HG03095 (cell line): ENCODE results near the gene MKLN1.
"Not testable (repeated sequence)": the region's sequence is repeated elsewhere in the genome, so short reads cannot be mapped to it uniquely, and the experiment has no call there.

ENCODE experiments used
- ATAC-seq: cut with Tn5 transposase; IDR thresholded peaks from one replicate; pipeline ENCODE4 v1.9.1; 2021; ENCODE audit warnings: moderate library complexity; ENCODE audit not compliant: unreplicated experiment

Gene MKLN1

GRCh38 chr7:131327626-131328376, at the start of gene MKLN1:
TSS of gene MKLN1 (plus strand) at chr7:131327876. CDS start at chr7:131327900, 24 bp downstream.
- ATAC-seq: peak; percentile 90

DNA sequence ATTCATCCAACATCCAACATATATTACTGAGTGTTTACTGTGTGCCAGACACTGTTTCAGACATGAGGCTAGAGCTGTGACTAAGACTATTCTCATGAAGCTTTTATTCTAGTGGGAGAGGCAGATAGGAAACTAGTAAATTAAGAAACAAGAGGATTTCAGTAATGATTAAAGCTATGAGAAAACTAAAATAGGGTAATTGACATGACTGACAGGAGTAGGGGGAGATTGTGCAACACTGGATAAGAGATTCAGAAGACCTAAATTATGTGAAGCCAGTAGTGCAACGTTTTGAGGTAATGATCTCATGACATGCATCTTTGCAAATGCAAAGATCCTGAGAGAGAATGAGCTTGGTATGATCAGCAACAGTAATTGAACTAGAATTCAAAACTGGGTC, 48.6 kb upstream of the MKLN1 start:
- ATAC-seq: no peak

DNA sequence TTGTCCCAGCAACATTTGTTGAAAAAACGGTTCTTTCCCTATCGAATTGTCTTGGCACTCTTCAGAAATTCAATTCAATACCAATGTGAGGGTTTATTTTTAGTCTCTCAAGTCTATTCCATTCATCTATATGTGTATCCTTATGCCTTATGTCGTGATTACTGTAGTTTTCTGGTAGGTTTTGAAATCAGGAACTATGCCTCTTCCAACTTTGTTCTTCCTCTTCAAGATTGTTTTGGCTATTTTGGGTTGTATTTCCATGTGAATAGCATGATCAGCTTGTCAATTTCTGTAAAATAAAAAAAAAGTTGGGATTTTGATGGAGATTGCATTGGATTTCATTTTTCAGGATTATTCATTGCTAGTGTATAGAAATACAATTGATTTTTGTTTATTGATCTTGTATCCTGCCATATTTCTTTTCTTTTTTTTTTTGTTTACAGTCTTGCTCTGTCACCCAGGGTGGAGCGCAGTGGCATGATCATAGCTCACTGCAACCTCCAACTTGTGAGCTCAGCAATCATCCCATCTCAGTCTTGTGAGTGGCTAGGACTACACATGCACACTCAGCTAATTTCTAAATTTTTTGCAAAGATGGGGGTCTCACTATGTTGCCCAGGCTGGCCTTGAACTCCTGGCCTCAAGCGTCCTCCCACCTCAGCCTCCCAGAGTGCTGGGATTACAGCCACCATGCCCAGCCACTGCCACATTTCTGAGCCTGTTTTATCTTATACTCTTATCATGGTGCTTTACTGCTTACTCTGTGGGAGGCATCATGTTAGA, 46.2 kb upstream of the MKLN1 start:
- ATAC-seq: no peak

- ATAC-seq: no peak
Measured at GRCh38 chr7:131284702-131285419, 42.8 kb upstream of the MKLN1 start.

DNA sequence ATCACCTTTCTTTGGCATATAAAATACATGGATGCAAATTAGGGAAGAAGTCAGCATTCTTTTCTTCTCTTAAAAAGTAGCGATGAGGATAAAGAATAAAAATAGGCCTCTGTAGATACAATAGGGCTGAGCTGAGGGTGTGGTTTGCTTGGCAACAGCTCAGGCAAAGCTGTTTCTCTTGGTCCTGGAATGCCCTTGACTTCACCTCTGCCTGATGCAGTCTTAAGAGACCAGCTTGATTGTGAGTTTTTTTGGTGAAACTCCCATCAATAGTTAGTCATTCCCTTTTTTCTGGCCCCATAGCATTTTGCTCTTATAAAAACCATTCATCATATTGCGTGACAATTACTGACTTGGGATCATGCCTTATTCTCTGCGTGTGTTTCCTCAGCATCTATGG, 42.1 kb upstream of the MKLN1 start:
- ATAC-seq: no peak

GRCh38 chr7:131288450-131288849, 39.2 kb upstream of the MKLN1 start:
- ATAC-seq: no peak

DNA sequence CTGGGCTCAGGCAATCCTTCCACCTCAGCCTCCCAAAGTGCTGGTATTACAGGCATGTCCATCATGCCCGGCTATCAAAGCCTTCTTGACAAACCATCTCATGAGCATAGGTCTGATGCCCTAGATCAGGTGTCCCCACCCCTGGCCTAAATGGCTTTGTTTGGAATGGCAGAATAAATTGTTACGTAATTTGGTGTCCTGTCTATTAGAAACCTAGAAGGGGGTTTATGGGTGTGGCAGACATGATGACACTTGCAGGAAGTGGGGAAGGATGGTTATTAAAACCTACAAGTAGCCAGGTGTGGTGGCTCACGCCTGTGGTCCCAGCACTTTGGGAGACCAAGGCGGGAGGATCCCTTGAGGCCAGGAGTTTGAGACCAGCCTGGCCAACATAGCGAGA, 38.6 kb upstream of the MKLN1 start:
- ATAC-seq: no peak

DNA sequence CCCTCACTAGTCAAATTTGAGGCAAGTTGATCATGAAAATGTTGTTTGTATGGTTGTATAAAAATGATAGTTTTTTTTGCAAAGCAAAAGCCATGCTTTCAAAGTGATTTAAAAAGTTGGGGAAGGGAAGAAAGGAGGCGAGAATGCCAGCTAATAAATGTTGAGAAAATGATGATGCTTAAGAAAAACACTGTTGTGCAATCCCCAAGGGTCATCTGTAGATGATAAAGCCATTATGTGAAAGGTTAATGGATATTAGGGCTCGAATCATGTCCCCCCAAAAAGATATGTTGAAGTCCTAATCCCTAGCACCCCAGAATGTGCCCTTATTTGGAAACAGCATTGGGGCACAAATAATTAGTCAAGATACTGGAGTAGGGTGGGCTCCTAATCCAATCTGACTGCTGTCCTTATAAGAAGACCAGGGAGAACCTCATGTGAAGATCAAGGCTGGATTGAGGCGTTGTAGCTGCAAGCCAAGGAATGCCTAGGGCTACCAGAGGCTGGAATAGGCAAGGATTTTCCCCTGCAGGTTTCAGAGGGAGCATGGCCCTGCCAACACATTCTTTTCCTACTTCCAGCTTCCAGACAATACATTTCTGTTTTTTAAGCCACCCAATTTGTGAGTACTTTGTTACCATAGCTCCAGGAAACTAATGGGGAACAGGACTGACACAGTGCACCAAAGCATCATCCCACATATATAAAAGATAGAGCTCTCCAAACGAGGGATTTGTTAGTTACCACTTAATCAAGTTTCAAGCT, 35.4 kb upstream of the MKLN1 start:
- ATAC-seq: no peak

DNA sequence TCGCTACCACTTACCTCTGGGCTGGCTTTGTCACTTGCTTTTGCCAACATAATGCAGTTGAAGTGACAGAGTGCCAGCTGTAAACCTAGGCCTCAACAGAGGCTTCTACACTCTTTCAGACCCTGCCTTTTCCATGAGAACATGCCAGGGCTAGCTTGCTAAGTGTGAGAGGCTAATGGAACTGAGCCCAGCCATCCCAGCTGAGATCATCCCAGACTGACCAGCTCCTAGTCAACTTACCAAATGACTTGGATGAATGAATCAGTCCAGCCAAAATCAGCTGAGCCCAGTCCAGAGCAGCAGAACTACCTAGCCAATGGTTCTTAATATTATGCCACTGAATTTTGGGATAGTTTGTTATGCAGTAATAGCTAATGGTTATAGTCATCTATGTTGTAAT, 34.7 kb upstream of the MKLN1 start:
- ATAC-seq: no peak

- ATAC-seq: no peak
Measured at GRCh38 chr7:131294553-131294952, 33.1 kb upstream of the MKLN1 start.

GRCh38 chr7:131298608-131298992, 29.1 kb upstream of the MKLN1 start:
- no peak for ATAC-seq

DNA sequence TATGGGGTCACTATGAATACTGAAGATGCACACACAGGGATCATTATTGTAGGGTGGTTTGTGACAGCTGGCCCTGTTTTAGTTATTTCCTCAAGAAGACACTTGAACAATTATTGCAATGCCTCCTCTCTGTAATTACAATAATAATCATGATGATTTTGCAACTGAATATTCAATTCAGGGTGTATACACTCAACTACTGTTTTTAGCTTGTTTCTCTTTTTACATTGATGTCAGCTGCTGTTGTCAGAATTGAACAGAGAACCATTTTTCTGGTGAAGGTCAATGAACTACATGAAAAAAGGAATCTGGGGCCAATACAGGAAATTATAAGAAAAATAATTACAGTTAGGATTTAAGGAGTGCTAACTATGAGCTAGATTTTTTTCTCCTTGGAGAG, 28.6 kb upstream of the MKLN1 start:
- ATAC-seq: no peak

GRCh38 chr7:131300078-131300477, 27.6 kb upstream of the MKLN1 start:
- no peak for ATAC-seq

DNA sequence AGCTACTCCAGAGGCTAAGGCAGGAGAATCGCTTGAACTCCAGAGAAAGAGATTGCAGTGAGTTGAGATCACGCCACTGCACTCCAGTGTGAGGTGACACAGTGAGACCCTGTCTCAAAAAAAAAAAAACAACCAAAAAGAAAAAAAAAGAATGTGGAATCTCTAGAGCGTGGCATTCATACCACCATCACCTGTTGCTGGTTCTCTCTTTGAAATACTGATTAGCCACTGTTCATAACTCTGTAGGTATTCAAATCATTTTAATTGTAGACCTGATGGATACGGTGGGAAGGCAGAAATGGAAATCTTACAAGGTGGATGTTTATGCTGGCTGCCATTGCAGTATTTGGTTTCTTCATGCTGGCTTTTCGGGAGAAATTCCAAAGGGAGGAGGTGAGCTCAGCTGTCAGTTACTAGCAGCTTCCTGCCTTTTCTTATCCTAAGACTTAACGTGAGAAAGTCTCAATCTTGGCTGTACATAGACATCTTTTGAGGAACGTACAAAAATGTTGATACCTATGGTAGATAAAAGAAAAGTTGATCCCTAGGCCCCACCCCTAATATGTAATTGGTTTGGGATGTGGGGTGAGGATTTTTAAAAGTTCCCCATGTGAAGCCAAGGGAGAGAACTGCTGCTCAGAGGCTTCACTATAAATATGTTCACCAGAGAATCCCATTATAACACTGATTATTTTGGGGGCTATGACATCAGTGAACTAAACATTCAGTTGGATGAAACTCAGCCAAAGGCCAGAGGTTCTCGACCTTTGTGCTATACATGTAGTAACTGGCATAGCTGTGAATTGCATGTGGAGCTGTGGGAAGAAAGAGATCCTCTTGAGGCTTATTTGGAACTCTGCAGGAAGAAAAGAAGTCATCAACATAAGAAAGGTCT, 26.9 kb upstream of the MKLN1 start:
- ATAC-seq: no peak

DNA sequence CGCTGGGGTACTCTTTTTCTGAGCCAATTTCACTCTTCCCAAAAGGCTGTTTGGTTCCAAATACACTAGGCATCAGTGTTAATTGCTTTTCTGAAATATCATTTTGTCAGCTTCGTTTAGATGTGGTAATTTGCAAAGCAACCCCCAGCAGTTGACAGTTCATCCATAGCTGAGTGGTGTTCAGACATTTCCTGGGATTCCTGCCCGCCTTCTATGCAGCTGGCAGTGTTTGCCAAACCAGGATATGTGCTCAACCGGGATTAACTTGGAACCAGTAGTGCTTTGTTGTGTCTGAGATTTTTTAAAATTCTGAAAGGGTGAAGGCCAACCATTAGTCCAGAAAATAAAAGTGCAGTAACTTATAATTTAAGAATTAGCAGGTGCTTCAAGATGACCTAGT, 25.2 kb upstream of the MKLN1 start:
- ATAC-seq: no peak

DNA sequence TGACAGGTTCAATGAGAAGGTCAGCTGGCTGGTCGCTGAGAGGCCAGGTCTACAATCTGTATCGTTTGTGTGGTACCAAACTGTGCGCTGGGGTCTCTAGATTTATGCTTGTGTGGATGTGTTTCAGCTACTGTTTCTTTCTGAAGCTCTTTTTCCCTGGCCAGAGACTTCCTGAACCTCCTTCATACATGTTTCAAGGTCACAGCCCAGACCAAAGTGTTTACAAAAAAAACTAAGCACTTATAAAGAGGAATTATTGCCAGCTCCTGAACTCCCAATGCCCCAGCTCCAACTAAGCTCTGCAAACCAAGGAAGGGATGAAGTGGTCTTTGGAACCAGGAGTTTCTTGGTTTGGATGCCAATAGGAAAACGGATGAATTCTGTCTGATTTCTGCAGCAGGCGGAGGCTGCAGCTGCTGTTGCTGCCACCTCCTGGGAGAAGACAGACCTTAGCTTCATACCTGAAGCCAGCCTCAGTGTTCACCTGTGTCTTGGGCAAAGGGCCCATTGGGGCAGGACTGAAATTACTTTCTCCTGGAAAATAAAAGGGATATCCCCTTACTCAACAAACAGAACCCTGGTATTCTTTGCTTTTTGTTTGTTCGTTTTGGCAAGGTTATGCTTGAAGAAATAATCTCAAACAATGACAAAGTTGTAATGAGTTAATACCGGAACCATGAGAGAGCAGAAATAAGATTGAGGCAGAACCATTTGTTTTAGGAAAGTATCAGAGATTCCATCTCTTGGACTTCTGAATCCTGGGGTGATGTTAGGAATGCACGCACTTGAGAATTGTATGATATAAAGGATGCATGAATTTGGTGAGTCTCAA, 24.6 kb upstream of the MKLN1 start:
- no peak for ATAC-seq

- no peak for ATAC-seq
Measured at GRCh38 chr7:131305152-131305551, 22.5 kb upstream of the MKLN1 start.

- ATAC-seq: not testable (repeated sequence)
Measured at GRCh38 chr7:131306041-131306440, 21.6 kb upstream of the MKLN1 start.

DNA sequence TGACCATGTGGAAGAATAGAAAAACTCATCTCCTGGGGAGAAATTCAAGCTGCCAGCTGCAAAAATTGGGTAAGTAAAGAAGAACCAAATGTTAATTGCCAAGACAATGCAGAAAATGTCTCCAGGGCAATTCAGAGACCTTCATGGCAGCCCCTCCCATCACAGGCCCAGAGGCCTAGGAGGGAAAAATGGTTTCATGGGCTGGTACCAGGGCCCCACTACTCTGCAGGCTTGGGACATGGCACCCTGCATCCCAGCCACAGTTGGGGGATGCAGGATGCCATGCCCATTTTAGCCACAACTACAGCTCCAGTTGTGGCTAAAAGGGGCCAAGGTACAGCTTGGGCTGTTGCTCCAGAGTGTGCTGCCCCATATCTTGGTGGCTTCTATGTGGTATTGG, 20.9 kb upstream of the MKLN1 start:
- no peak for ATAC-seq
